HepG2 (cell line): ENCODE results near the gene ST3GAL4. TPM values are rescaled to one million over a fixed set of nuclear protein-coding genes. Genes with fewer than 3 reads are reported as not detected.
A peak's percentile ranks its signal among the peaks of the same experiment; 100 is the strongest.

Experiments used
- ATAC-seq: fragments of 200-7000 bp; cut with Tn5 transposase; 3 replicates; pipeline ENCODE4 v1.9.1; 2020; ENCODE audit warnings: mild to moderate bottlenecking, moderate library complexity
- BruUV-seq: library from RNA; stranded (reverse); fragments of 400-500 nt; replicated peaks from 2 replicates; lab custom pipeline; 2021; lab: Mats Ljungman, UMichigan
- CTCF ChIA-PET: fragments of 300-600 bp; formaldehyde crosslinking; extraction: SDS; loops from one replicate; lab custom pipeline; 2021; ENCODE audit warnings: low total read pairs, inconsistent platforms, low intra/inter-chr PET ratio; lab: Yijun Ruan, JAX
- POLR2A ChIA-PET: fragments of 350-600 bp; sonication (Branson Sonifier 250); formaldehyde crosslinking; loops from one replicate; lab custom pipeline; 2020; ENCODE audit warnings: antibody characterized with exemption, inconsistent platforms; lab: Yijun Ruan, JAX
- DNase-seq: peaks from one replicate; pipeline ENCODE4 v3.0.0-alpha.2; 2015; ENCODE audit warnings: low spot score
- FAIRE-seq: peaks from 3 replicates; lab custom pipeline; 2011; peaks lifted over from hg19 to GRCh38; lab: Jason Lieb, UNC
- H2AFZ ChIP-seq: one replicate; pipeline ENCODE4 v1.6.1; 2011; ENCODE audit warnings: low read length, inconsistent platforms
- H3K27ac ChIP-seq: fragments of 300-600 bp; 3 replicates; pipeline ENCODE4 v1.8.0; 2011; ENCODE audit warnings: mixed run types, mild to moderate bottlenecking, mixed read lengths, low read length, inconsistent platforms; ENCODE audit not compliant: insufficient read depth; ENCODE audit errors: extremely low read length
- H3K27me3 ChIP-seq, 2 experiments: fragments of 200-600 bp in 1 of 2; 2 replicates in 1 of 2; 3 replicates in 1 of 2; pipeline versions ENCODE4 v1.6.0 to v1.8.0; 2011; ENCODE audit warnings: low read length in 2 of 2, mild to moderate bottlenecking in 2 of 2, moderate library complexity in 2 of 2, inconsistent platforms in 1 of 2; ENCODE audit not compliant: insufficient read depth in 2 of 2, control insufficient read depth in 1 of 2
- H3K36me3 ChIP-seq, 2 experiments: fragments of 200-600 bp in 1 of 2; replicated peaks in 1 of 2; 2 replicates in 1 of 2; 3 replicates in 1 of 2; pipeline versions ENCODE4 v1.5.1 to v1.8.0; 2011; ENCODE audit warnings: low read length in 2 of 2, inconsistent platforms in 1 of 2; ENCODE audit not compliant: insufficient read depth in 2 of 2, control insufficient read depth in 1 of 2
- H3K4me1 ChIP-seq: 2 replicates; pipeline ENCODE4 v1.5.1; 2012; ENCODE audit warnings: low read length, inconsistent platforms; ENCODE audit not compliant: insufficient read depth
- H3K4me2 ChIP-seq: 2 replicates; pipeline ENCODE4 v1.6.0; 2011; ENCODE audit warnings: low read depth, low read length, inconsistent platforms
- H3K4me3 ChIP-seq, 3 experiments: fragments of 200-600 bp in 1 of 3; sonication (generic), shearing (Covaris generic) in 1 of 3; replicated peaks in 1 of 3; 2 replicates each; pipeline ENCODE4 v1.5.1; 2011 to 2016; ENCODE audit warnings: low read length in 3 of 3, inconsistent platforms in 2 of 3, low read depth in 2 of 3, mild to moderate bottlenecking in 2 of 3, control low read depth in 1 of 3, mixed read lengths in 1 of 3; ENCODE audit not compliant: insufficient read depth in 1 of 3
- H3K79me2 ChIP-seq: one replicate; pipeline ENCODE4 v1.6.1; 2011; ENCODE audit warnings: low read length, inconsistent platforms; ENCODE audit not compliant: insufficient read depth
- H3K9ac ChIP-seq: 2 replicates; pipeline ENCODE4 v1.6.0; 2011; ENCODE audit warnings: mild to moderate bottlenecking, low read depth, low read length, inconsistent platforms; ENCODE audit not compliant: insufficient read depth
- H3K9me3 ChIP-seq: 2 replicates; pipeline ENCODE4 v1.5.1; 2012; ENCODE audit warnings: mild to moderate bottlenecking, low read length
- H4K20me1 ChIP-seq: 2 replicates; pipeline ENCODE4 v1.6.0; 2011; ENCODE audit warnings: inconsistent platforms, mild to moderate bottlenecking, low read length, moderate library complexity; ENCODE audit not compliant: insufficient read depth
- ZNF577 ChIP-seq: sonication (generic); formaldehyde crosslinking; IDR thresholded peaks from 2 replicates; pipeline ENCODE4 v1.4.0; 2020; ENCODE audit warnings: mild to moderate bottlenecking, low read depth, missing genetic modification reagents, borderline replicate concordance
- WGBS: methylation state at CpG from one replicate; pipeline ENCODE4 v1.1.6; 2017; ENCODE audit warnings: low lambda C conversion rate; 5-methylcytosine and 5-hydroxymethylcytosine counted together
- in situ Hi-C: cut with HindIII; loops from 2 replicates; pipeline ENCODE4 v1.10.0; 2017; ENCODE audit warnings: low pct_unique_long_range_greater_than_20kb; ENCODE audit not compliant: extremely low pct_ligation_motif_present
- intact Hi-C: fragments of 100-400 bp; cut with micrococcal nuclease; formaldehyde crosslinking; loops from one replicate; pipeline ENCODE4 v1.10.0; 2022; ENCODE audit not compliant: unreplicated experiment
- polyA plus RNA-seq, 8 experiments: library from polyadenylated mRNA; depleted of rRNA in 3 of 8; stranded (reverse) in 7 of 8; unstranded in 1 of 8; fragments of >200 nt; fragmentation: Illumina TruSeq in 4 of 8; extraction: Trizol in 4 of 8; gene quantifications; 2 replicates each; pipeline versions ENCODE4 v1.2.1 to v1.2.3, GENCODE V29; 2011 to 2016; ENCODE audit warnings: low read depth in 4 of 8, missing spikeins in 1 of 8, mixed read lengths in 1 of 8; ENCODE audit not compliant: insufficient read depth in 1 of 8
- total RNA-seq, 5 experiments: library from RNA; depleted of rRNA; stranded (reverse); fragments of >200 nt; fragmentation: Illumina TruSeq; extraction: Trizol; gene quantifications; 2 replicates each; pipeline ENCODE4 v1.2.3, GENCODE V29; 2016; ENCODE audit warnings: low read depth in 1 of 5
- TF ChIP-seq, protein P1 (sequence below): sonication (generic); formaldehyde crosslinking; IDR thresholded peaks from 2 replicates; pipeline ENCODE4 v1.5.1; 2020; ENCODE audit warnings: mild to moderate bottlenecking, missing genetic modification reagents, moderate library complexity

The ST3GAL4 gene
- total and polyA plus RNA-seq, 2 of the 13 experiments (the other 11 are each of a cell fraction or from before 2014, with no cell fraction given) = 9.1 to 13.3 TPM

DNA sequence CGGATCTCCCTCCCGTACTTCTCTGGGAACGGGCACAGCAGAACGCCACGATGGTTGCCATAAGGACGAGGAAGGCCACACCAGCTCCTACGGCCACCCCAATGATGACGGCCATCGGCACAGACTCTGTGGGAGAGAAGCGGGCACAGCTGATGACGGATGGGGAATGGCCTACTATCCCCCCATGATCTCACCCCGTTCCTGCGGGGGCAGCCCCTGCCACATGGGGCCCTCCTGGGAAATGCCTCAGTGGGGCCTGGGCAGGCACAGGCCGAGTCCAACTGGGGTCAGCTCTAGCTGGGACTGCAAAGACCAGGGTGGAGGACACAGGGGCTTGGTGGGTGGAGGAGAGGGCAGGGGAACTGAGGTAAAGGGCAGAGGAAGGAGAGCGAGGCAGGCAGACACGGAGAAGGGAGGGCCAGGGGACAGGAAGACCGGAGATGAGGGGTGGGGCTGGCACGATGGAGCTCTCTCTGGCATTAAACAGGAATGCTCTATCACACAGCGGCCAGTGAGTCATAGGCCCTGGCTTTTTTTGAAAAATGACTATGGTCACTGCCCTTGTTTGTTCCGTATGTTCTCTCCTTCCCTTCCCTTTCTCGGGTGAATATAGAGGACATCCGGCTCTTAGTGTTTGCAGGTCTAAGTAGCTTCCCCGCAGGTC is 76.0 kb downstream of the ST3GAL4 start:
- Histone ChIP-seq H3K27ac (no peak overlapping the region), H3K9ac (no peak overlapping the region), H3K36me3 (no peaks in the 10 kb centered on the region), H3K4me3 (no peak overlapping the region), H3K79me2 (no peaks in the 10 kb centered on the region), H3K27me3 (peaks cover 0 to 7% of the 10 kb centered on the region in 2 experiments; a peak in 2 of 5 replicates), H3K9me3 (no peaks in the 10 kb centered on the region), H3K4me2 (no peak overlapping the region), H2AFZ (no peak overlapping the region), H4K20me1 (no peaks in the 10 kb centered on the region), H3K4me1 (peaks cover 11% of the 10 kb centered on the region)
- in situ Hi-C loops = loop anchor here (10.0 to 25.0 kb wide), 2 partner anchors 913 to 1731 kb away; no protein-coding TSS in a partner anchor
- no peak for FAIRE-seq
- ChIA-PET POLR2A (interaction anchor here (1.6 kb wide), 1 partner anchor 128 kb away, joined by 4 read pairs; the partner anchor contains the start of gene DCPS), CTCF (no interaction called here)
- peak; percentile 27 for DNase-seq
- TF ChIP-seq ZNF577 (CRISPR knock-in tag) = no peak
- TF ChIP-seq, protein P1, sequence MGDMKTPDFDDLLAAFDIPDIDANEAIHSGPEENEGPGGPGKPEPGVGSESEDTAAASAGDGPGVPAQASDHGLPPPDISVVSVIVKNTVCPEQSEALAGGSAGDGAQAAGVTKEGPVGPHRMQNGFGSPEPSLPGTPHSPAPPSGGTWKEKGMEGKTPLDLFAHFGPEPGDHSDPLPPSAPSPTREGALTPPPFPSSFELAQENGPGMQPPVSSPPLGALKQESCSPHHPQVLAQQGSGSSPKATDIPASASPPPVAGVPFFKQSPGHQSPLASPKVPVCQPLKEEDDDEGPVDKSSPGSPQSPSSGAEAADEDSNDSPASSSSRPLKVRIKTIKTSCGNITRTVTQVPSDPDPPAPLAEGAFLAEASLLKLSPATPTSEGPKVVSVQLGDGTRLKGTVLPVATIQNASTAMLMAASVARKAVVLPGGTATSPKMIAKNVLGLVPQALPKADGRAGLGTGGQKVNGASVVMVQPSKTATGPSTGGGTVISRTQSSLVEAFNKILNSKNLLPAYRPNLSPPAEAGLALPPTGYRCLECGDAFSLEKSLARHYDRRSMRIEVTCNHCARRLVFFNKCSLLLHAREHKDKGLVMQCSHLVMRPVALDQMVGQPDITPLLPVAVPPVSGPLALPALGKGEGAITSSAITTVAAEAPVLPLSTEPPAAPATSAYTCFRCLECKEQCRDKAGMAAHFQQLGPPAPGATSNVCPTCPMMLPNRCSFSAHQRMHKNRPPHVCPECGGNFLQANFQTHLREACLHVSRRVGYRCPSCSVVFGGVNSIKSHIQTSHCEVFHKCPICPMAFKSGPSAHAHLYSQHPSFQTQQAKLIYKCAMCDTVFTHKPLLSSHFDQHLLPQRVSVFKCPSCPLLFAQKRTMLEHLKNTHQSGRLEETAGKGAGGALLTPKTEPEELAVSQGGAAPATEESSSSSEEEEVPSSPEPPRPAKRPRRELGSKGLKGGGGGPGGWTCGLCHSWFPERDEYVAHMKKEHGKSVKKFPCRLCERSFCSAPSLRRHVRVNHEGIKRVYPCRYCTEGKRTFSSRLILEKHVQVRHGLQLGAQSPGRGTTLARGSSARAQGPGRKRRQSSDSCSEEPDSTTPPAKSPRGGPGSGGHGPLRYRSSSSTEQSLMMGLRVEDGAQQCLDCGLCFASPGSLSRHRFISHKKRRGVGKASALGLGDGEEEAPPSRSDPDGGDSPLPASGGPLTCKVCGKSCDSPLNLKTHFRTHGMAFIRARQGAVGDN (CRISPR knock-in tag) = 0 out of 2 replicates have a peak, but pooled peaks have one; percentile 7
- 59% methylated on average over 22 of the region's 23 CpGs for WGBS
- intact Hi-C loops = no loop called here
- no TSS peak for BruUV-seq
- ATAC-seq = peak; percentile 29; the same call in 2 of the 3 replicates
